AG08395 (cell line): ENCODE data around the gene FER.
A peak's percentile ranks its signal among the peaks of the same experiment; 100 is the strongest.
"Not testable (repeated sequence)": the region's sequence is repeated elsewhere in the genome, so short reads cannot be mapped to it uniquely, and the experiment has no call there.

Experiments used
- DNase-seq: peaks from one replicate; pipeline ENCODE4 v3.0.0; 2012; ENCODE audit warnings: mixed read lengths, low spot score

The FER gene

DNA sequence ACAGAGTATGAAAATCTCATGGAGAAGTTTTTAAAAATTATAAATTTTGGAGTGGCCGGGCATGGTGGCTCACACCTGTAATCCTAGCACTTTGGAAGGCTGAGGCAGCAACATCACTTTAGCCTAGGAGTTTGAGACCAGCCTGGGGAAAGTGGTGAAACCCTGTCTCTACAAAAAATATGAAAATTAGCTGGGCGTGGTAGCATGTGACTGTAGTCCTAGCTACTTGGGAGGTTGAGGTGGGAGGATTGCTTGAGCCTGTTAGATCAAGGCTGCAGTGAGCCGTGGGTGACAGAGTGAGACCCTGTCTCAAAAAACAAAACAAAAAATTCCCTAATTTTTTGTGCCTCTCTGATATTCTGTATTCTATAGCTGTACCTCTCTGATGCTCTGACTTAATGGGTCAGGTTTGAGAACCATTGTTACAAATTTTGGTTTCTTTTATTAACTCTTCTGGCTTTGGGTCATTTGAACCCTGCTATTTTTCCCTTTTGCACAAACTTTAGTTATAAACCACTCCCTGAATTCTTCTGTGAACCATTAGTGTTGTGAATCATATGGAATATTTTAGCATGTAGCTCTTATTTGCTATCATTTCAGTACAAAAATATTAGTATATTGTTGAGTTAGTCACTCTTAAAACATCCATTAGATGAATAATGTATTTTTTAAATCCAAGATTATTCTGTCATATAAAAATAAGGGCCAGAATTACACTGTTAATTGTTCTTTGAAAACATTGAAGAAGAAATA, 51.0 kb downstream of the FER start:
- DNase-seq: no peak

DNA sequence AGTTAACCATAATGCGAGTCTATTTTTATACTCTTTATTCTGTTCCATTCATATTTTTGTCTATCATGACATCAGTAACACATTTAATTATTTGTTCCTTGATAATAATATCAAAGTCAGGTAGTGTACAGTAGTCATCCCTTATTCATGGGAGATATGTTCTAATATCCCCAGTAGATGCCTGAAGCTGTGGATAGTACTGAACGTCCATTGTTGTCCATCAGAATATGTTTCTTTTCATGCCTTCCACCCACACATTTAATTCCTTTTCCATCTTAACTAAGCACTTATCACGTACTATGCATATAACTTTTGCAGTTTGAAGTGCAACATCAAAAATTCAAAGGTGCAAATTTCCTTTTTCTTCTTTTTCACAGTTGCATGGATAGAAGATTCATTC, 53.6 kb downstream of the FER start:
- DNase-seq: no peak

- DNase-seq: peak; percentile 60
These were observed 54.1 kb downstream of the FER start for GRCh38 chr5:108801776-108802175.

DNA sequence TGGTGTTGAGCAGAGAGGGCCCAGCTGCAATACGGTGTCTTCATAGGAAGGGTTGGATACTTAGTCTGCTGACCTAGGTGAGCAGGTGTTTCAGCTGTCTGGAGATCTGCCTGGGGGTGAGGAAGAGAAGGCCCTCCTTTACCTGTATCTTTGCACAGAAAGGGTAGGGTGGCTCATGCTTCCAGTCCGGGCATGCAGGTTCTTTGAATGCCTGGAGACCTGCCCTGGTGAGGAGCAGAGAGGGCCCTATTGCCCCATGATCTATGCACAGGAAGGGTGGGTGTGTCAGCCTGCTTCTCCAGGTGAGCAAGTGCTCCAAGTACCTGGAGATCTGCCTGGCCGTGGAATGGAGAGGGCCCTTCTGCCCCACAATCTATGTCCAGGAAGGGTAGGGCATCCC, 63.0 kb downstream of the FER start:
- DNase-seq: no peak

DNA sequence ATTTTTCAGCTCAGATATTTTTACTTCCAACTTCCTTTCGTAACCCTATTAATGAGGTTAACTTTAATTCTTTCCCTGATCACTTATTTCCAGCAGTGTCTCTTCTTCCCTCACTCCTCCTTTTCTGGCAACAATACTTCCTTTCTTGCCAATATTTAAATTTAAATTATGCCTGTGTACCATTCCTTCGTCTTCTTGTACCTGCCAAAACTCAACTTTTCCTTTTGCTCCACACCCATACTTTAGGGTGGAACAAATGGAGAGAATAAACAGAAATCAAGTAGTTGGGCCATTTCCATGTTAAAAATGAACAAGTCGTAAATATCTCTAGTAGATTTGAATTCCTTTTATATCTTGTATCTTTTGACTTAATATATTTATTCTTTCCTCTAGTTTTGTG, 66.0 kb downstream of the FER start:
- DNase-seq: no peak

DNA sequence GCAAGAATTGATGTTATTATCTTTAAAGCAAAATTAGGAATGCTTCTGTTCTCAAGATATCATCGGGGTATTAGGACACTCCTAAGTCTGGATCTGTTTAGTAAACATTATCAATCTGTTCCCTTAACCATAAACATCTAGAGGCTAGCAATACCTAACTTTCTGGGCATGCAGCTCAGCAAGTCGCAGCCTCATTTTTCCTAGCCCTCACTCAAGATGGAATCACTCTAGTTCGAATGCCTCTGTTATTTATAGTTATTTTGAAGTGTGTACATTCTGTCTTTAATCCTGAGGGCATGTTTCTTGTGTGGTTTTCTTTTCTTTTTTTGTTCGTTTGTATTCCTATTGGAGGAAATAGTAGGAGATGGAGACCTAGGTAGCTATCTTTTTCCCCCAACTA, 66.9 kb downstream of the FER start:
- no peak for DNase-seq

DNA sequence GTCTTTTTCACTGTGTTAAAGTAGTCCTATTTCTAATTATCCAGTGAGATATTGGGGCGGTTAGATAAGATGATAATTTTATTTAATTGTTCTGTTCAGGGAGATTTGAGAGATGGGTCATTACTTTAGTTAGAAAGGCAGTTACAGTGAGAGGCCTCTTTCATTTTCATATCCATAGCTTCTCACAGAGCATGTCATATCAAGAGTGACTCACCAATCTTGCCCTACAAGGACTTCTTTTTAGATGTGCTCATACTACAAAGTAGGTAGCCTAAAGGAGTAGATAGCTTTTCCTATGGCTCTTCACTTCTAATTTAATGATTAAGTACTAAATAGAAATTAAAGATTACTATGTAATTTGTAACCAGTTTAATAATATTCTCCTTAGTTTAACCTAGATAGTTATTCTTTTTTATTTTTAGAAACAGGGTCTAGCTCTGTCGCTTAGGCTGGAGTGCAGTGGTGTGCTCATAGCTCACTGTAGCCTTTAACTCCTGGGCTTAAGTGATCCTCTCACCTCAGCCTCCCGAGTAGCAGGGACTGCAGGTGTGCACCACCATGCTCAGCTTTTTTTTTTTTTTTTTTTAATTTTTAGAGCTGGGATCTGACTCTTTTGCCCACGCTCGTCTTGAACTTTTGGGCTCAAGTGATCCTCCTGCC, 71.0 kb downstream of the FER start:
- peak; percentile 54 for DNase-seq

- no peak for DNase-seq
These were observed 73.3 kb downstream of the FER start for GRCh38 chr5:108820983-108821382.

DNA sequence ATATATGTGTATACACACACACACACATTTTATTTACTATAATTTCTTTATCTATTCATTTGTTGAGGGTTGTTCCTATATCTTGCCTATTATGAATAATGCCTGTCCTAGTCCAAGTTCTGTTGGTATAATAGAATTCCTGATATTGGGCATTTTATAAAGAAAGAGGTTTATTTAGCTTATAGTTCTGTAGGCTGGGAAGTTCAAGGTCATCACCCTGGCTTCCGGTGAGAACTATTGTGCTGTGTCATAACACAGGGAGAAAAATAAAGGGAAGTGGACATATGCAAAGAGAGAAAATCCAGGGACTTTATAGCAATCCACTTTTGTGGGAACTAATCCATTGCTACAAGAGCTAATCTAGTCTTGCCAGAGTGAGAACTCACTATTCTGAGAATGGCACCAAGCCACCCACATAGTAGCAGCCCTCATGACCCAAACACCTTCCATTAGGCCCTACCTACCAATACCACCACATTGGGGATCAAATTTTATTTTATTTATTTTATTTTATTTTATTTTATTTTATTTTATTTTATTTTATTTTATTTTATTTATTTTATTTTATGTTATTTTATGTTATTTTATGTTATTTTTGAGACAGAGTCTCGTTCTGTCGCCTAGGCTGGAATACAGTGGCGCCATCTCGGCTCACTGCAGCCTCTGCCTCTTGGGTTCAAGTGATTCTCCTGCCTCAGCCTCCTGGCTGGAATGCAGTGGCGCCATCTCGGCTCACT, 74.7 kb downstream of the FER start:
- no peak for DNase-seq

- DNase-seq: no peak
These were observed 79.4 kb downstream of the FER start for GRCh38 chr5:108827131-108827530.

- DNase-seq: no peak
These were observed 83.1 kb downstream of the FER start for GRCh38 chr5:108830705-108831276.

GRCh38 chr5:108836492-108836891, 88.8 kb downstream of the FER start:
- DNase-seq: no peak

- DNase-seq: not testable (repeated sequence)
These were observed 94.7 kb downstream of the FER start for GRCh38 chr5:108842260-108842941.

DNA sequence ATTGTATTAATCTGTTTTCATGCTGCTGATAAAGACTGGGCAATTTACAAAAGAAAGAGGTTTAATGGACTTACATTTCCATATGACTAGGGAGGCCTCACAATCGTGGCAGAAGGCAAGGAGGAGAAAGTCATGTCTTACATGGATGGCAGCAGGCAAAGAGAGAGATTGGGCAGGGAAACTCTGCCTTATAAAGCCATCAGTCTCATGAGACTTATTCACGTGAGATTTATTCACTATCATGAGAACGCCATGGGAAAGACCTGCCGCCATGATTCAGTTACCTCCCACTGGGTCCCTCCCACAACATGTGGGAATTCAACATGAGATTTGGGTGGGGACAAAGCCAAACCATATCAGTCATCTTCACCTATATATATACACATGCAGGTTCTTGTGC, 103.4 kb downstream of the FER start:
- DNase-seq: not testable (repeated sequence)

GRCh38 chr5:108857905-108858304, 110.2 kb downstream of the FER start:
- no peak for DNase-seq

- peak; percentile 7 for DNase-seq
These were observed 111.3 kb downstream of the FER start for GRCh38 chr5:108858959-108859358.

- no peak for DNase-seq
These were observed 114.5 kb downstream of the FER start for GRCh38 chr5:108862211-108862610.

- DNase-seq: not testable (repeated sequence)
These were observed 118.4 kb downstream of the FER start for GRCh38 chr5:108866097-108866496.

DNA sequence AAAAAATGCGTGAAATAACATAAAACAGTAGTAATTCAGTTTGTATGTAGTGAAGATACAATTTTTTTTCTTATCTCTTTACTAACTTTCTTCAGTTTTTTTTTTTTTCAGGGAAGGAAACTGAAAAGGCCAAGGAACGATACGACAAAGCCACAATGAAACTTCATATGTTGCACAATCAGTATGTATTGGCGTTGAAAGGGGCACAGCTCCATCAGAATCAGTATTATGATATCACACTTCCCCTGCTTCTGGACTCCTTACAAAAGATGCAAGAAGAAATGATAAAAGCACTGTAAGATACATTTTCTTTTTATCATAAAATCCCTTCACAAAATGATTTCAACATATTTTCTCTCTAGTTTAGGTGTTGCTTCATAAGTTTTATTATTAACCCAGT, 120.0 kb downstream of the FER start:
- DNase-seq: no peak

- no peak for DNase-seq
These were observed 121.4 kb downstream of the FER start for GRCh38 chr5:108869066-108869465.

GRCh38 chr5:108876451-108876850, 128.8 kb downstream of the FER start:
- no peak for DNase-seq

DNA sequence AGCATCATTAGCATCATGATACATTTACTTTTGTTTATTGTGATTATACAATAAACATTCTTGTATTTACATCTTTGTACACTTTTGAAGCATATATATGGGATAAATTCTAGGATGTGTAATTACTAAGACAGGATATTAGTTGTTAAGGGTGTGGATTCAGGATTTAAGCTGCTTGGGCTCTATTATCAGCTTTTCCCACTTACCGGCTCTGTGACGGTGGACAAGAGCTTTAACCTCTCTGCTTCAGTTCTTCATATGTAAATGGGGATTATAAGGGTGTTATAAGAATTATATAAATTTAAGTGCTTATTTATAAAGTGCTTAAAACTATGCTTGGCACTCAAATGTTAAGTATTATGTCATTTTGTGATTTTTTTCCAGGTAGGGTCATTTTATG, 131.1 kb downstream of the FER start:
- DNase-seq: no peak
